HepG2 (cell line): ENCODE measurements around the gene ATP6V0A1. TPM values are rescaled to one million over a fixed set of nuclear protein-coding genes. Genes with fewer than 3 reads are reported as not detected.

Experiments
- CHD2 ChIP-seq: IDR thresholded peaks from 2 replicates; pipeline ENCODE4 v1.6.1; 2011; ENCODE audit warnings: low read depth, low read length, improper control_type of control experiment
- DDIT3 ChIP-seq: sonication (generic); formaldehyde crosslinking; IDR thresholded peaks from 2 replicates; pipeline ENCODE4 v1.4.0; 2020; ENCODE audit warnings: mild to moderate bottlenecking, missing genetic modification reagents
- FIP1L1 ChIP-seq: fragments of 200-400 bp; formaldehyde crosslinking; IDR thresholded peaks from 2 replicates; pipeline ENCODE4 v1.6.1; 2018; ENCODE audit warnings: low read depth, mild to moderate bottlenecking, low read length, moderate library complexity, borderline replicate concordance; ENCODE audit not compliant: insufficient read depth
- FOSL2 ChIP-seq: sonication (generic); formaldehyde crosslinking; IDR thresholded peaks from 2 replicates; pipeline ENCODE4 v1.4.0; 2020; ENCODE audit warnings: missing genetic modification reagents
- HDAC1 ChIP-seq: sonication (generic); formaldehyde crosslinking; IDR thresholded peaks from 2 replicates; pipeline ENCODE4 v1.5.1; 2020; ENCODE audit warnings: mild to moderate bottlenecking, missing genetic modification reagents
- PHF5A ChIP-seq: IDR thresholded peaks from one replicate; pipeline ENCODE4 v1.6.1; 2018; ENCODE audit warnings: low read depth, missing genetic modification reagents; ENCODE audit not compliant: unreplicated experiment
- SP4 ChIP-seq: sonication (generic); formaldehyde crosslinking; IDR thresholded peaks from 2 replicates; pipeline ENCODE4 v1.8.1; 2023; ENCODE audit warnings: mild to moderate bottlenecking, missing genetic modification reagents
- STAG1 ChIP-seq: sonication (generic); formaldehyde crosslinking; IDR thresholded peaks from 2 replicates; pipeline ENCODE4 v1.4.0; 2020; ENCODE audit warnings: missing genetic modification reagents
- TCF7 ChIP-seq: sonication (generic); IDR thresholded peaks from 2 replicates; pipeline ENCODE4 v1.6.1; 2016; ENCODE audit warnings: antibody characterized with exemption, low read depth
- ZFP36 ChIP-seq: fragments of 150-350 bp; IDR thresholded peaks from 2 replicates; pipeline ENCODE4 v1.6.1; 2018; ENCODE audit warnings: borderline replicate concordance, low read length, low read depth; ENCODE audit not compliant: partially characterized antibody
- ZHX1 ChIP-seq: sonication (generic); formaldehyde crosslinking; IDR thresholded peaks from 2 replicates; pipeline ENCODE4 v1.8.1; 2022; ENCODE audit warnings: low read depth, mild to moderate bottlenecking, missing genetic modification reagents
- ZNF10 ChIP-seq: sonication (generic); formaldehyde crosslinking; IDR thresholded peaks from 2 replicates; pipeline ENCODE4 v1.4.0; 2020; ENCODE audit warnings: mild to moderate bottlenecking, low read depth, missing genetic modification reagents, borderline replicate concordance
- ZNF12 ChIP-seq: sonication (generic); formaldehyde crosslinking; IDR thresholded peaks from 2 replicates; pipeline ENCODE4 v1.5.0; 2020; ENCODE audit warnings: missing genetic modification reagents
- ZNF143 ChIP-seq: sonication (generic); formaldehyde crosslinking; IDR thresholded peaks from 2 replicates; pipeline ENCODE4 v1.4.0; 2020; ENCODE audit warnings: missing genetic modification reagents
- ZNF234 ChIP-seq: sonication (generic); formaldehyde crosslinking; conservative IDR thresholded peaks from 2 replicates; pipeline ENCODE4 v1.5.1; 2020; ENCODE audit warnings: mild to moderate bottlenecking, missing genetic modification reagents
- ZNF550 ChIP-seq: sonication (generic); formaldehyde crosslinking; IDR thresholded peaks from 2 replicates; pipeline ENCODE4 v1.4.0; 2020; ENCODE audit warnings: mild to moderate bottlenecking, missing genetic modification reagents, borderline replicate concordance
- ZNF574 ChIP-seq: sonication (generic); formaldehyde crosslinking; IDR thresholded peaks from 2 replicates; pipeline ENCODE4 v1.4.0; 2020; ENCODE audit warnings: missing genetic modification reagents
- ZNF616 ChIP-seq: sonication (generic); formaldehyde crosslinking; IDR thresholded peaks from 2 replicates; pipeline ENCODE4 v1.5.0; 2020; ENCODE audit warnings: low read depth, mild to moderate bottlenecking, missing genetic modification reagents
- ZNF619 ChIP-seq: sonication (generic); formaldehyde crosslinking; IDR thresholded peaks from 2 replicates; pipeline ENCODE4 v1.4.0; 2020; ENCODE audit warnings: mild to moderate bottlenecking, missing genetic modification reagents
- ZNF766 ChIP-seq: sonication (generic); formaldehyde crosslinking; IDR thresholded peaks from 2 replicates; pipeline ENCODE4 v1.5.0; 2020; ENCODE audit warnings: missing genetic modification reagents, borderline replicate concordance
- ZNF768 ChIP-seq: sonication (generic); formaldehyde crosslinking; IDR thresholded peaks from 2 replicates; pipeline ENCODE4 v1.4.0; 2020; ENCODE audit warnings: missing genetic modification reagents
- ZSCAN5A ChIP-seq: sonication (generic); formaldehyde crosslinking; IDR thresholded peaks from 2 replicates; pipeline ENCODE4 v1.8.0; 2022; ENCODE audit warnings: mild to moderate bottlenecking, missing genetic modification reagents, borderline replicate concordance
- polyA plus RNA-seq, 8 experiments: library from polyadenylated mRNA; depleted of rRNA in 3 of 8; stranded (reverse) in 7 of 8; unstranded in 1 of 8; fragments of >200 nt; fragmentation: Illumina TruSeq in 4 of 8; extraction: Trizol in 4 of 8; gene quantifications; 2 replicates each; pipeline versions ENCODE4 v1.2.1 to v1.2.3, GENCODE V29; 2011 to 2016; ENCODE audit warnings: low read depth in 4 of 8, missing spikeins in 1 of 8, mixed read lengths in 1 of 8; ENCODE audit not compliant: insufficient read depth in 1 of 8
- total RNA-seq, 5 experiments: library from RNA; depleted of rRNA; stranded (reverse); fragments of >200 nt; fragmentation: Illumina TruSeq; extraction: Trizol; gene quantifications; 2 replicates each; pipeline ENCODE4 v1.2.3, GENCODE V29; 2016; ENCODE audit warnings: low read depth in 1 of 5

Gene ATP6V0A1
- total and polyA plus RNA-seq, 2 of the 13 experiments (the other 11 are each of a cell fraction or from before 2014, with no cell fraction given), result 27.9 to 54.1 TPM

- TF ChIP-seq ZSCAN5A, result peak; percentile 83
- TF ChIP-seq ZNF574 (CRISPR knock-in tag), result peak; percentile 54; the same call in 1 of the 2 replicates
- peak; percentile 70; the same call in 1 of the 2 replicates for TF ChIP-seq HDAC1
- TF ChIP-seq SP4 (CRISPR knock-in tag), result no peak; the same call in 1 of the 2 replicates
- peak; percentile 88; the same call in 1 of the 2 replicates for TF ChIP-seq ZNF10 (CRISPR knock-in tag)
- TF ChIP-seq ZHX1 (CRISPR knock-in tag), result peak; percentile 63; the same call in 1 of the 2 replicates
- peak; percentile 59 for TF ChIP-seq FOSL2 (CRISPR knock-in tag)
- TF ChIP-seq ZNF143 (CRISPR knock-in tag), result no peak
- TF ChIP-seq ZNF616 (CRISPR knock-in tag), result peak; percentile 38; the same call in 1 of the 2 replicates
- no peak for TF ChIP-seq DDIT3 (CRISPR knock-in tag)
- no peak for TF ChIP-seq ZNF234
- no peak for TF ChIP-seq FIP1L1
- peak; percentile 50 for TF ChIP-seq PHF5A
- TF ChIP-seq ZFP36, result no peak
- no peak; the same call in 1 of the 2 replicates for TF ChIP-seq CHD2
- TF ChIP-seq ZNF768 (CRISPR knock-in tag), result peak; percentile 92
- TF ChIP-seq ZNF619 (CRISPR knock-in tag), result no peak; the same call in 1 of the 2 replicates
- no peak for TF ChIP-seq ZNF12 (CRISPR knock-in tag)
- no peak for TF ChIP-seq STAG1 (CRISPR knock-in tag)
- TF ChIP-seq TCF7, result no peak
- peak; percentile 85; the same call in 1 of the 2 replicates for TF ChIP-seq ZNF550 (CRISPR knock-in tag)
- no peak for TF ChIP-seq ZNF766 (CRISPR knock-in tag)
Observed at GRCh38 chr17:42536372-42537155, 77.9 kb downstream of the ATP6V0A1 start (continued).
